GM18951 (cell line): ENCODE measurements around the gene FCHO1.
"Not testable (repeated sequence)": the region's sequence is repeated elsewhere in the genome, so short reads cannot be mapped to it uniquely, and the experiment has no call there.

Source experiments
- POLR2A ChIP-seq: IDR thresholded peaks from 4 replicates; pipeline ENCODE4 v1.6.1; 2011; ENCODE audit warnings: mild to moderate bottlenecking; ENCODE audit not compliant: insufficient read length, insufficient read depth; ENCODE audit errors: extremely low read depth
- in situ Hi-C: fragments of 300-500 bp; cut with MboI; formaldehyde crosslinking; loops from one replicate; pipeline ENCODE4 v1.12.0; 2022; ENCODE audit warnings: low sequenced_read_pairs, mixed read lengths, inconsistent platforms; ENCODE audit not compliant: unreplicated experiment

FCHO1 gene

GRCh38 chr19:17778968-17779929, 28.0 kb downstream of the FCHO1 start:
- TF ChIP-seq POLR2A, result no peak
- in situ Hi-C loops, result no loop called here

- no peak for TF ChIP-seq POLR2A
- in situ Hi-C loops, result no loop called here
These were observed 29.5 kb downstream of the FCHO1 start for GRCh38 chr19:17780781-17781180.

GRCh38 chr19:17783721-17784120, 32.4 kb downstream of the FCHO1 start:
- in situ Hi-C loops, result not testable (repeated sequence)

GRCh38 chr19:17784201-17785008, 33.1 kb downstream of the FCHO1 start:
- in situ Hi-C loops, result no loop called here
- TF ChIP-seq POLR2A, result no peak

GRCh38 chr19:17787274-17787913, 36.1 kb downstream of the FCHO1 start:
- no peak for TF ChIP-seq POLR2A

GRCh38 chr19:17788632-17789031, 37.4 kb downstream of the FCHO1 start:
- in situ Hi-C loops, result no loop called here

More at GRCh38 chr19:17787274-17787913, 36.1 kb downstream of the FCHO1 start:
- in situ Hi-C loops, result no loop called here

GRCh38 chr19:17790059-17790780, 38.9 kb downstream of the FCHO1 start:
- in situ Hi-C loops, result no loop called here
- TF ChIP-seq POLR2A, result no peak

More at GRCh38 chr19:17788632-17789031, 37.4 kb downstream of the FCHO1 start:
- no peak for TF ChIP-seq POLR2A

- TF ChIP-seq POLR2A, result no peak
- in situ Hi-C loops, result no loop called here
These were observed 43.1 kb downstream of the FCHO1 start for GRCh38 chr19:17794412-17794730.

- in situ Hi-C loops, result no loop called here
- no peak for TF ChIP-seq POLR2A
These were observed 43.6 kb downstream of the FCHO1 start, which contains the start of gene B3GNT3 for GRCh38 chr19:17794731-17795494. Gene B3GNT3, plus strand, starts transcription at chr19:17795138. Its CDS starts 12,670 bp downstream, at chr19:17807808.

- TF ChIP-seq POLR2A, result no peak
- in situ Hi-C loops, result no loop called here
These were observed 44.2 kb downstream of the FCHO1 start for GRCh38 chr19:17795495-17795856.

GRCh38 chr19:17796013-17796837, 44.9 kb downstream of the FCHO1 start:
- TF ChIP-seq POLR2A, result no peak
- in situ Hi-C loops, result no loop called here
